Measurements from ENCODE around the gene ADAMTS5. TPM values are rescaled to one million over a fixed set of nuclear protein-coding genes. Genes with fewer than 3 reads are reported as not detected.

The ADAMTS5 gene
- total and polyA plus RNA-seq, 2 donors (not counting 3 experiments of a cell fraction or from before 2014, with no cell fraction given) = not detected

DNA sequence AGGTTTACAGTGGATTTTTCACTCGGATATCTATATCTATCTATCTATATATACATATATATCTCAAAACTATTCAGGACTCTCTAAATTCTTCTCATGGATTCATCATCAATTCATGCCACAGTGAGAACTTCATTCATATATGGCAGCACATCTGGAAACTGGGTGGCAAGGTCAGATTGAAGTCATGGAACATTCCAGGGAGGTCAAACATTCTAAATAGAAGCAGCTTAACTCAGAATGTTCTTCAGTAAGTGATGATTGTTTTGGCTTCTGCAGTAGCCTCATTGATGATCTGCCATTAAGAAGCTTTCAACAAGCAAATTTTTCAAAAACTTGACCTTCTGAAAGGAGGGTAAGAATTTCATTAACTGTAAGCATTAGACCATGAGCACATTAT, 74.7 kb downstream of the ADAMTS5 start:
- Histone ChIP-seq H3K27me3 (ENCODE audit: control insufficient read depth in 2 of 2, insufficient read depth in 2 of 2, low read length in 2 of 2) (peaks cover 0 to 3% of the 10 kb centered on the region in 2 experiments), H4K20me1 (replicated peaks; ENCODE audit: control insufficient read depth, extremely low read depth, insufficient read depth, low read length) (no peaks in the 10 kb centered on the region), H3K9me3 (replicated peaks; ENCODE audit: control insufficient read depth, insufficient read depth, low read length) (no peaks in the 10 kb centered on the region), H3K9me1 (replicated peaks; ENCODE audit: control insufficient read depth, extremely low read depth, insufficient read depth, low read length) (no peaks in the 10 kb centered on the region), H3K4me1 (ENCODE audit: control insufficient read depth, extremely low read depth, insufficient read depth, low read length) (no peaks in the 10 kb centered on the region), H3K4me2 (ENCODE audit: insufficient read depth, low read length) (no peak overlapping the region), H3K27ac (ENCODE audit: insufficient read depth, low read depth, low read length) (no peak overlapping the region), H2AFZ (ENCODE audit: low read depth, low read length) (no peak overlapping the region), H3K9ac (replicated peaks; ENCODE audit: extremely low read depth, insufficient read depth, low read length) (no peak overlapping the region), H3K4me3 (replicated peaks in 1 of 3; ENCODE audit: insufficient read depth in 1 of 3, low read depth in 1 of 3, low read length in 3 of 3) (no peak overlapping the region), H3K36me3 (ENCODE audit: control insufficient read depth in 2 of 2, extremely low read depth in 1 of 2, insufficient read depth in 2 of 2, low read length in 2 of 2) (no peaks in the 10 kb centered on the region), H3K79me2 (ENCODE audit: control insufficient read depth, insufficient read depth, low read length) (no peaks in the 10 kb centered on the region)
- BruUV-seq (replicated peaks) = no TSS peak
- DNase-seq (ENCODE audit: low read depth, low spot score) (no peak), FAIRE-seq (no peak)
- dilution Hi-C loops (cut with MboI; ENCODE audit: extremely low pct_ligation_motif_present, low sequenced_read_pairs) = no loop called here
- POLR2A ChIA-PET = no interaction called here
- intact Hi-C loops (cut with micrococcal nuclease) = no loop called here
- no peak for TF ChIP-seq CTCF (IDR thresholded peaks at IDR 0.05; ENCODE audit: extremely low read depth in 1 of 2, insufficient read depth in 1 of 2, low read depth in 1 of 2, low read length in 2 of 2)
- no peak for TF ChIP-seq JUN (IDR thresholded peaks at IDR 0.05; ENCODE audit: borderline replicate concordance, insufficient read depth, insufficient read length, low read depth)
- no peak for TF ChIP-seq GATA2 (IDR thresholded peaks at IDR 0.05; ENCODE audit: insufficient read depth, insufficient read length, low read depth, low read length)
- no peak for TF ChIP-seq EZH2 (IDR thresholded peaks at IDR 0.05; ENCODE audit: borderline replicate concordance, low read depth, low read length, severe bottlenecking)
- CTCF ChIA-PET = interaction anchor here (1.4 kb wide), 1 partner anchor 10 kb away, joined by 3 read pairs; no protein-coding TSS in a partner anchor

DNA sequence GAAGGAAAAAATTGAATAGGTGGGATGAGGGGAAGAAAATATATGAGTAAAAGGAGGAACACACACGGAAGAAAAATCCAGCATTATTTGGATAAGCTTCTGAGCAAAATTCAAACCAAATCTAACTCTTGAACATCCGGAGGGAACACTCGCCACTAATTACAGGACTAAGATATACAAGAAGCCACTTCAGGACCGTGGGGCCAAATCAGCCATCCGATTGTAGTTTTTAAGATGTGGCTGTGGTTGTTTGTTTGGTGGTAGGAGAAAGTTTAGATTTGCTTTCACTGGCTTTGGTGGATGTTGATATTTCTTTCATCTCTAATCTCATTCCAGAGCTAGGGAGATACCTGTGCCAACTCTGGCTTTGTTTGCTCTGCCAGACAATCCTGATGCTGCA, 78.0 kb downstream of the ADAMTS5 start:
- intact Hi-C loops (cut with micrococcal nuclease) (no loop called here), dilution Hi-C loops (cut with MboI; ENCODE audit: extremely low pct_ligation_motif_present, low sequenced_read_pairs) (no loop called here)
- H3K9ac ChIP-seq (replicated peaks; ENCODE audit: extremely low read depth, insufficient read depth, low read length) = no peak overlapping the region
- no peak for FAIRE-seq
- no peak overlapping the region for H3K4me2 ChIP-seq (ENCODE audit: insufficient read depth, low read length)
- no peak overlapping the region for H3K4me3 ChIP-seq (replicated peaks in 1 of 3; ENCODE audit: insufficient read depth in 1 of 3, low read depth in 1 of 3, low read length in 3 of 3)
- no peaks in the 10 kb centered on the region for H3K79me2 ChIP-seq (ENCODE audit: control insufficient read depth, insufficient read depth, low read length)
- no peak overlapping the region for H2AFZ ChIP-seq (ENCODE audit: low read depth, low read length)
- ChIA-PET POLR2A (no interaction called here), CTCF (interaction anchor here (2.4 kb wide), 1 partner anchor 812 kb away, joined by 9 read pairs; no protein-coding TSS in a partner anchor)
- H4K20me1 ChIP-seq (replicated peaks; ENCODE audit: control insufficient read depth, extremely low read depth, insufficient read depth, low read length) = no peaks in the 10 kb centered on the region
- H3K9me3 ChIP-seq (replicated peaks; ENCODE audit: control insufficient read depth, insufficient read depth, low read length) = no peaks in the 10 kb centered on the region
- H3K9me1 ChIP-seq (replicated peaks; ENCODE audit: control insufficient read depth, extremely low read depth, insufficient read depth, low read length) = no peaks in the 10 kb centered on the region
- H3K27me3 ChIP-seq (ENCODE audit: control insufficient read depth in 2 of 2, insufficient read depth in 2 of 2, low read length in 2 of 2) = peaks cover 0 to 3% of the 10 kb centered on the region in 2 experiments
- H3K36me3 ChIP-seq (ENCODE audit: control insufficient read depth in 2 of 2, extremely low read depth in 1 of 2, insufficient read depth in 2 of 2, low read length in 2 of 2) = no peaks in the 10 kb centered on the region
- TF ChIP-seq GATA2 (IDR thresholded peaks at IDR 0.05; ENCODE audit: insufficient read depth, insufficient read length, low read depth, low read length) = no peak
- TF ChIP-seq CTCF (IDR thresholded peaks at IDR 0.05; ENCODE audit: extremely low read depth in 1 of 2, insufficient read depth in 1 of 2, low read depth in 1 of 2, low read length in 2 of 2) = no peak
- no peak for TF ChIP-seq FOS (IDR thresholded peaks at IDR 0.05; ENCODE audit: borderline replicate concordance, insufficient read depth, low read length)
- no peak for TF ChIP-seq MAX (IDR thresholded peaks at IDR 0.05; ENCODE audit: insufficient read depth, insufficient read length)
- no peak for TF ChIP-seq EZH2 (IDR thresholded peaks at IDR 0.05; ENCODE audit: borderline replicate concordance, low read depth, low read length, severe bottlenecking)
- TF ChIP-seq POLR2AphosphoS5 (IDR thresholded peaks at IDR 0.05; ENCODE audit: insufficient read depth, low read depth, low read length) = no peak
- TF ChIP-seq MYC (IDR thresholded peaks at IDR 0.05; ENCODE audit: low read depth, low read length) = no peak
- no peak for TF ChIP-seq JUN (IDR thresholded peaks at IDR 0.05; ENCODE audit: borderline replicate concordance, insufficient read depth, insufficient read length, low read depth)
- no peak for TF ChIP-seq POLR2A (IDR thresholded peaks at IDR 0.05; ENCODE audit: low read depth, low read length)
- no peak overlapping the region for H3K27ac ChIP-seq (ENCODE audit: insufficient read depth, low read depth, low read length)
- no peak for DNase-seq (ENCODE audit: low read depth, low spot score)
- no peaks in the 10 kb centered on the region for H3K4me1 ChIP-seq (ENCODE audit: control insufficient read depth, extremely low read depth, insufficient read depth, low read length)
- BruUV-seq (replicated peaks) = no TSS peak
